Sigmoid colon (tissue), 4 donors: ENCODE results near the gene DNAH7.

Experiments
- EP300 ChIP-seq, 4 donors: sonication (generic); formaldehyde crosslinking; IDR thresholded peaks; one replicate each; pipeline ENCODE4 v1.6.1; 2017; ENCODE audit warnings: antibody characterized with exemption in 4 of 4
- POLR2A ChIP-seq, 2 donors: fragments of 450-650 bp; IDR thresholded peaks; one replicate each; pipeline ENCODE4 v1.6.1; 2016; ENCODE audit warnings: antibody characterized with exemption in 2 of 2, mild to moderate bottlenecking in 2 of 2, moderate library complexity in 2 of 2
- TF ChIP-seq, protein P1 (sequence below), 4 experiments: fragments of 450-650 bp in 3 of 4; fragments of 200-600 bp in 1 of 4; IDR thresholded peaks; one replicate each; pipeline ENCODE4 v1.5.1; 2016 to 2019; ENCODE audit warnings: antibody characterized with exemption in 4 of 4, mild to moderate bottlenecking in 3 of 4, moderate library complexity in 2 of 4

DNA sequence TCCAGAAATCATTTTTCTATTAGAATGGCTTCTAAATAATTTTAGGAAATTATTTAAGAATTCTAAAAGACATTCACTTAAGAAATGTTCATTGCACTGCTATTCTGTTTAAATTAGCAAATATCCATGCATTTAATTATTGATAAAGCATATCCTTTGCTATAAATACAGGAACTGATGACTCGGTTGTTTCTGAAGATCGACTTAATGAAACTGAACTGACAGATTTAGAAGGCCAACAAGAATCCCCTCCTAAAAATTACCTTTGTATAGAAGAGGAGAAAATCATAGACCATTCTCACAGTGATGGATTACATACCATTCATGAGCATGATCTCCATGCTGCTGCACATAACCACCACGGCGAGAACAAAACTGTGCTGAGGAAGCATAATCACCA lies 352.2 kb downstream of the DNAH7 start:
- TF ChIP-seq, protein P1, sequence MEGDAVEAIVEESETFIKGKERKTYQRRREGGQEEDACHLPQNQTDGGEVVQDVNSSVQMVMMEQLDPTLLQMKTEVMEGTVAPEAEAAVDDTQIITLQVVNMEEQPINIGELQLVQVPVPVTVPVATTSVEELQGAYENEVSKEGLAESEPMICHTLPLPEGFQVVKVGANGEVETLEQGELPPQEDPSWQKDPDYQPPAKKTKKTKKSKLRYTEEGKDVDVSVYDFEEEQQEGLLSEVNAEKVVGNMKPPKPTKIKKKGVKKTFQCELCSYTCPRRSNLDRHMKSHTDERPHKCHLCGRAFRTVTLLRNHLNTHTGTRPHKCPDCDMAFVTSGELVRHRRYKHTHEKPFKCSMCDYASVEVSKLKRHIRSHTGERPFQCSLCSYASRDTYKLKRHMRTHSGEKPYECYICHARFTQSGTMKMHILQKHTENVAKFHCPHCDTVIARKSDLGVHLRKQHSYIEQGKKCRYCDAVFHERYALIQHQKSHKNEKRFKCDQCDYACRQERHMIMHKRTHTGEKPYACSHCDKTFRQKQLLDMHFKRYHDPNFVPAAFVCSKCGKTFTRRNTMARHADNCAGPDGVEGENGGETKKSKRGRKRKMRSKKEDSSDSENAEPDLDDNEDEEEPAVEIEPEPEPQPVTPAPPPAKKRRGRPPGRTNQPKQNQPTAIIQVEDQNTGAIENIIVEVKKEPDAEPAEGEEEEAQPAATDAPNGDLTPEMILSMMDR (IDR thresholded peaks at IDR 0.05), result no peak
- TF ChIP-seq POLR2A (IDR thresholded peaks at IDR 0.05), result no peak
- TF ChIP-seq EP300 (IDR thresholded peaks at IDR 0.05), result no peak
